ENCODE results near the gene API5.

DNA sequence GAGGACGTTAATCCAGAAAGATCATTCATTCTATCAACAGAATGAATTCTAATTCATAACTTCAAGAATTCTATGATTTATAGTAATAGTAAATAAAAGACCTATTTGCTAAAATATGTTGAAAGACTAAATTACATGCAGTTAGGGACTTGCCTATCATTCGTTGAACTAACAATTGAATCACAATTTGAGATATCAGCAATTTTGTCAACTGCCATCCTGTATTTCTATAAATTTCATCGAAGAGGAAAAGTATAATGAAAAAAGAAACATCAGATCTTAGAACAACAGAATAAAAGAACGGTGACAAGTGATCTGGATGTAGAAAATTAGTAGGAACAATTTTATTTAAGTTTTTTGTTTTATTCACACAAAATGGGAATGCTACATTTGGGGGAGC lies 42.5 kb downstream of the API5 start:
- TF ChIP-seq, protein P1, sequence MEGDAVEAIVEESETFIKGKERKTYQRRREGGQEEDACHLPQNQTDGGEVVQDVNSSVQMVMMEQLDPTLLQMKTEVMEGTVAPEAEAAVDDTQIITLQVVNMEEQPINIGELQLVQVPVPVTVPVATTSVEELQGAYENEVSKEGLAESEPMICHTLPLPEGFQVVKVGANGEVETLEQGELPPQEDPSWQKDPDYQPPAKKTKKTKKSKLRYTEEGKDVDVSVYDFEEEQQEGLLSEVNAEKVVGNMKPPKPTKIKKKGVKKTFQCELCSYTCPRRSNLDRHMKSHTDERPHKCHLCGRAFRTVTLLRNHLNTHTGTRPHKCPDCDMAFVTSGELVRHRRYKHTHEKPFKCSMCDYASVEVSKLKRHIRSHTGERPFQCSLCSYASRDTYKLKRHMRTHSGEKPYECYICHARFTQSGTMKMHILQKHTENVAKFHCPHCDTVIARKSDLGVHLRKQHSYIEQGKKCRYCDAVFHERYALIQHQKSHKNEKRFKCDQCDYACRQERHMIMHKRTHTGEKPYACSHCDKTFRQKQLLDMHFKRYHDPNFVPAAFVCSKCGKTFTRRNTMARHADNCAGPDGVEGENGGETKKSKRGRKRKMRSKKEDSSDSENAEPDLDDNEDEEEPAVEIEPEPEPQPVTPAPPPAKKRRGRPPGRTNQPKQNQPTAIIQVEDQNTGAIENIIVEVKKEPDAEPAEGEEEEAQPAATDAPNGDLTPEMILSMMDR (IDR thresholded peaks at IDR 0.05) = no peak
- TF ChIP-seq POLR2AphosphoS5 (IDR thresholded peaks at IDR 0.05; ENCODE audit: insufficient read depth in 1 of 2, low read depth in 1 of 2) = no peak
- TF ChIP-seq POLR2A (IDR thresholded peaks at IDR 0.05) = no peak

Data from vagina (tissue), 2 donors.